Measurements from ENCODE around the gene IL12RB1.
"Not testable (repeated sequence)": the region's sequence is repeated elsewhere in the genome, so short reads cannot be mapped to it uniquely, and the experiment has no call there.

IL12RB1 gene

GRCh38 chr19:18044825-18045304 lies 41.9 kb downstream of the IL12RB1 start:
- no peak for DNase-seq

DNA sequence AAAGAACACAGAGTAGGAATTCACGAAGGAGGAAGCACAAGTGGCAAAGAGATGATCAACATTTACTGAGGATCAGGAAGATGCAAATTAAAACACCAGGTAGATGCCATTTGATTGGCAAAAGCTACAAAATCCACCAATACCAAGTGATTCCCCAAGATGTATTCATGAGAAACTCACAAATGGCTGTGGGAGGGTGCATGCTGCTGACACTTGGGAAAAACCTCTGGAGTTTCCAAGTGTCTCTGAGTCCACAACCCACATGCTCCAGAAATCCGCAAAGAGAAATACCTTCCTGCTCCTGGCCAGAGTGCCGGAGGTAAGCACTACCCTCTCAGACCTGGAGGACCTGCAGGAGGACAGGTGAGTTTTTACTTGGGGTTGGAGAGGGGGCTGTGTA lies 43.1 kb downstream of the IL12RB1 start:
- DNase-seq = no peak

DNA sequence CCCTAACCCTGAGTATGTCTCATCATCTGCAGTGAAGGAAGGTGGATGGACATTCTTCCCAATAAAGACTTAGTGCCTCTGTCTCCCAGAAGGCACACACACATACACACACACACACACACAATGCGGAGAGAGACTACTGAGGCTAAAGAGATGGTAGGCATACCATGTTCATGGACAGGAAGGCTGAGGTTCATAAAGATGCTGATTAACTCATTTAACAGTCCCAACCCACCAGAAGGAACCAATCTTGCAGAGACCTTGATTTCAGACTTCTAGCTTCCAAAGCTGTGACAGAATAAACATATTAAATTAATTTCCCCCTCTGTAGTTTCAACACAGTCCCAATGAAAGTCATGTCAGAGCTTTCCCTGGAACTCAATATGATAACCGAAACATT lies 45.7 kb downstream of the IL12RB1 start:
- DNase-seq = no peak

GRCh38 chr19:18032102-18032501 lies 54.6 kb downstream of the IL12RB1 start:
- not testable (repeated sequence) for DNase-seq

- not testable (repeated sequence) for DNase-seq
Measured at GRCh38 chr19:18031401-18031800, 55.3 kb downstream of the IL12RB1 start.

DNA sequence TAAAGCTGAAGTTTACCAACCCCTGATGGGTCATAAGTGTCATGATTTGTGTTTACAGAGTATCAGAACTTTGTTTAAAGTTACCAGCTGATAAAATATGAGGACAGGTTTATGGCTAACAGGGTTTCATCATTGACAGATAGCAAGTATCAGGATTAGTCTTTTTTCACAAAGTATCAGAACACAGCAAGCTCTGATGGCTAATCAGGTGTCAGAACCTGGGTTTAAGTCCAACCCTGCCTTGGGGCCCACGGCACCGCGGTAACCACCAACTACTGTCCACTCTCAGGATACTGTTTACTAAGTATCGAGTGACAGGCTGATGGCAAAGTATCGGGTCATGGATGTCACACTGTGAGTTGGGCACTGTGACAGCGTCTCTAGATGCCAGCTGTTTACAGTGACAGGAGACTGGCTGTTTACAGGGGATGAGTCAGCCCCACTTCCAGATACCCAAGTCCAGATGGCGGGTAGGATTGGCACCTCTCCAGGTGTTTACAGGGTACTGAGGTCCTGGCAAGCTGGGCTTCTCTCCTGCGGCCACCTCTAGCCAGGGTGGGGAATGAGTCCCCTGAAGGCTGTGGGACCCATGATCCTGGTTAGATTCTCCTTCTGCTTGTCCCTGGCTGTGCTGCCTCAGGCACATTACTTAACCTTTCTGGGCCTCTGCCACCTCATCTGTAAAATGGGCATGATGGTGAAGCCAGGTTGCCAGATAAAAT lies 57.0 kb downstream of the IL12RB1 start:
- DNase-seq = no peak

GRCh38 chr19:18027151-18027550 lies 59.6 kb downstream of the IL12RB1 start:
- DNase-seq = no peak

DNA sequence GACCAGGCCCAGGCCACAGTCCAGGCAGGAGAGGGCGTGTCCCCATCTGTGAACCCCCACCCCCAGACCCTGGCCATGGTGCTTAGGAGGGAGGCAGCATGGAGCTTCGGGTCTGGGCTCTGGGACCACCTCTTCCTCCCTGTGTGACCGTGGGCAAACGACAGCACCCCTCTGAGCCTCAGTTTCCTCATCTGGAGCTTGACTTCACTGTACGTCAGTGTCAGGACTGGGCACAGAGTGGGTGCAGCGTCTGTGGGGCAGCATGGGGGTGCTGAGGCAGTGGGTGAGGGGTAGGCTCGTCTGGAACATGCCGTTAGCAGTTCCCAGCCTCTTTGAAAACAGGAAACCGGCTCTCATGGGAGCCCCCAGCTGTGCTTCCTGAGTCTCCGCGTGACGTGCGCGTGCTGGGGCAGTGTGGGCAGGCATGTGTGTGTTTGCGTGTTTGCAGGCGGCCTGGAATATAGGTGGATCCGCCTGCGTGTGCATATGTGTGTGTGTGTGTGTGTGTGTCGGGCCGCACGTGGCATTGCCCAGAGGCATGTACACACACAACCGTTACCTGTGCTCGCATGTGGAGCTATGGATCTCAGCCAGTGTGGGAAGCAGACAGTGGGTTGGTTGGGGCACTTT lies 63.0 kb downstream of the IL12RB1 start:
- no peak for DNase-seq

GRCh38 chr19:18021121-18021755 lies 65.5 kb downstream of the IL12RB1 start:
- no peak for DNase-seq

DNA sequence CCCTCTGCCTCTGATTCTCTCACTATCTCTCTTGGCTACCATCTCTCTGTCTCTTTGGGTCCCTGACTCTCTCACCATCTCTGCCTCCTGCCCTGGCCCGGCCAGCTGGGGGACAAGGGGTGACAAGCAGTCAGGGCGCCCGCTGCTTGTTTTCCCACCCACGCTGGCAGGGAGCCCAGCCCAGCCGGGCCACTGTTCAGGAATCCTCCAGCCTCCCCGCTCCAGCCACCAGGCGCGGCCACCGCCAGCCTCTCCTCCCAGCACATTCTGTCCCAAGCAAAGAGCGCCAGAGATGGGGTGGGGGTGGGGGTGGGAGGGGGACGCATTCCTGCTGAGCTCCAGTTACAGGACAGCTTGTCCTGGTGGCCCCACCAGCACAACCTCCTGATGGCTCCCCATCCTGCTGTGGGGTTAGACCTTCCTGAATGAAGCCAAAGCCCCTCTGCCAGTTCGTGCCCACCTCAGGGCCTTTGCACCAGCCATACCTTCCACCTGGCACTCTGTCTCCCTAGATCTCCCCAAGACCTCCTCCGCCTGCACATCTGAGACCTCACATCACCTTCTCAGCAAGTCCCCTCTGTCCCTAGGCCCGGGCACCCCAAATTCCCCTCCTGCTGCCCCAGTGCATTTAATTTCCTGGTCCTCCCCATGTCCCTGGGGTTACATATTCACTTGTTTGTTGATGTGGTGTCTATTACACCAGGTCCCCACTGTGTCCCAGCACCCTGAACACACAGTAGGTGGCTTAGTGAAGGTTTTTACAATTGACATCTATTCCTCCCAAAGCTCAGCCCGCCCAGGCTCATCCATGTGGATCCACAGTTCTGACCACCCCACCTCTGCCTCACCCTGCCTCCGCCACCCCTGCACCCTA lies 66.3 kb downstream of the IL12RB1 start:
- DNase-seq = no peak

DNA sequence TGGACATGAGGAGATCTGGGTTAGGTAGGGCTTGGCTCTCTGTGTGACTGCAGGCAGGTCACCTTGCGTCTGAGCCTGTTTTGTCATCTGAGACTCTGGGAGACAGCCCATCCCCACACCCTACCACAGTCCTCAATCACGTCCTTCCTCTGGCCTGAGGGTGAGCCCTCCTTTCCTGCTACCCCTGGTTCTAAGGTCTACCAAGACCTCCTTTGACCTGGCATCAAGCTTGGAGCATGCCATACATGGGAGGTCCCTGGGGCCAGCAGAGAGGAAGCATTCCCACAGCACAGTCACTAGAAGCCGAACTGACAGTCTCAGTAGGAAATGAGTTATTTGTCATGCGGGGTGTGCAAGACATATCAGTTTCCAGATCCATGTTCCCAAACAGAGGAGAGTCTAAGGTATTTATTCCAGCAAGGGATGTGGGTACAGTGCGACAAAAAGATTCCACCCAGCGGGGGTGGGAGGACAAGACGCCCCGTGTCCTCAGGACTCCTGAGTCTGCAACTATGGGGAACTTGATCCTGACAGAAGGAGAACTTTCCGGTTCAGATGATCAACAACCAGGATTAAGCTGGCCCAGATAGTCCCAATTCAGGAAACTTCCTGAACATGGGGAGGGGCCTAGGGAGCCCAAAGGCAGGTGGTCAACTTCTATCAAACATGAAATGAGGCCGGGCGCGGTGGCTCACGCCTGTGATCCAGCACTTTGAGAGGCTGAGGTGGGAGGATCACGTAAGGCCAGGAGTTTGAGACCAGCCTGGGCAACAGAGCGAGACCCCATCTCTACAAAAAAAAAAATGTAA lies 69.3 kb downstream of the IL12RB1 start:
- DNase-seq = no peak

GRCh38 chr19:18016209-18016910 lies 70.4 kb downstream of the IL12RB1 start:
- DNase-seq = no peak

DNA sequence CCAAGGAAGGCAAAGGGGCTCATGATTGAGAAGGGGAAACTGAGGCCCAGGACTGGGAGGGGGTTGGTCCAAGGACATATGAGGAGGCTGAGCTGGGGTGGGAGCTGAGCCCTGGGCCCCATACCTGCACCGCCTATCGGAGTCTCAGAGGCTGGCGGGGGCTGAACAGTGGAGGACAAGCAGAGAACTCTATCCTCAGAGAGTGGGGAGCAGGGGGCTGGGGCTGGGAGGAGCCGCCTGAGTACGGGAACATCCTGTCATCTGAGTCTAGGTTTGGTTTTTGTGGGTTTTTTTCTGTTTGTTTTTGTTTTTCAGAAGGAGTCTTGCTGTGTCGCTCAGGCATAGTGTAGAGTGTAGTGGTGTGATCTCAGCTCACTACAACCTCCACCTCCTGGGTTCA lies 72.5 kb downstream of the IL12RB1 start:
- no peak for DNase-seq

- DNase-seq = no peak
Measured at GRCh38 chr19:18013210-18014111, 73.3 kb downstream of the IL12RB1 start.

DNA sequence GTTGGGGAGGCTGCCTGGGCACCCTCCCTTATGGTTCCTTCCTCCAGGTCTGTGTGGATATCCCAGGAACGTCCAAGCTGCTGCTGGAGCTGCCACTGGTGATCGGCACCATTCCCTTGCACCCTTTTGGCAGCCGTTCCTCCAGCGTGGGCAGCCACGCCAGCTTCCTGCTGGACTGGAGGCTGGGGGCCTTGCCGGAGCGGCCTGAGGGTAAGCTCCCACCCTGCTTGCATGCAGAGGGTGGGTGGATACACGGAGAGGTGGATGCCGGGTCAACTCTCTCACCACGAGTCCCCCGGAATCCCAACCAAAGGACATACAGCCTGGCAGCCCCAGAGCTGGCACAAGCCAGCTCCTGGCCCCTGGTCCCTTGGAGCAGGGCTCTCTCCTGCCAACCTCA lies 76.6 kb downstream of the IL12RB1 start:
- no peak for DNase-seq

DNA sequence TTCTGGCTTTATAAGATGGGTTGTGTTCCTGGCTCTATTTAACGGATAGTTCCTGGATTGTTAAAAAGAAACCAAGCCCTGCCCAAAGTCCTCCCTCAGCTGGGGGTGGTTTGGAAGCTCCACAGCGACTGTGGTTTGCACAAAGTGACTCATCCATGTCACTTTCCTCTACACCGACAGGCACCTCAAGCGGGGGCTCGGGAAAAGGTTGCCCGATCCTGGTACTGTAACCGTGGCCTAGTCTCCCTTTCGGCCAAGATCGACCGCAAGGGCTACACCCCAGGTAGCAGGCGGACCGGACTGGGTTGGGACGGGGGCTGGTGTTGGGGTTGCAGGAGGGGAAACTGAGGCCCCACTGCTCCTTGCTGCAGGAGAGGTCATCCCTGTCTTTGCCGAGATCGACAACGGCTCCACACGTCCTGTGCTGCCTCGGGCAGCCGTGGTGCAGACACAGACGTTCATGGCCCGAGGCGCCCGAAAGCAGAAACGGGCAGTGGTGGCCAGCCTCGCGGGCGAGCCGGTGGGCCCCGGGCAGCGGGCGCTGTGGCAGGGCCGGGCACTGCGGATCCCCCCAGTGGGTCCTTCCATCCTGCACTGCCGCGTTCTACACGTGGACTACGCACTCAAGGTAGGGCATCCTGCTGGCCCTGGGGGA lies 77.2 kb downstream of the IL12RB1 start:
- DNase-seq = no peak

Measured in NCI-H2081 treated with DMSO at 0.1 percent for 48 hours (cell line).